GM23338 (cell line): ENCODE data around the gene HAPLN3. TPM values are rescaled to one million over a fixed set of nuclear protein-coding genes. Genes with fewer than 3 reads are reported as not detected.

ENCODE experiments used
- ATAC-seq: fragments of 200-7000 bp; cut with Tn5 transposase; 3 replicates; pipeline ENCODE4 v1.9.1; 2020
- DNase-seq: peaks from one replicate; pipeline ENCODE4 v3.0.0-alpha.2; 2015; ENCODE audit warnings: low spot score
- H2AFZ ChIP-seq: fragments of 200-600 bp; sonication (generic); 2 replicates; pipeline ENCODE4 v1.8.0; 2016; ENCODE audit warnings: antibody characterized with exemption, mild to moderate bottlenecking, moderate library complexity
- H3F3A ChIP-seq: fragments of 200-600 bp; sonication (generic); replicated peaks from 2 replicates; pipeline ENCODE4 v1.8.0; 2017; ENCODE audit warnings: antibody characterized with exemption, mixed run types, low read depth
- H3K27ac ChIP-seq: fragments of 200-600 bp; sonication (generic); 2 replicates; pipeline ENCODE4 v1.6.1; 2016; ENCODE audit warnings: low read depth
- H3K27me3 ChIP-seq: fragments of 200-600 bp; sonication (generic); 2 replicates; pipeline ENCODE4 v1.8.0; 2016; ENCODE audit warnings: mild to moderate bottlenecking, mixed run types, moderate library complexity; ENCODE audit not compliant: insufficient read depth
- H3K36me3 ChIP-seq: fragments of 200-600 bp; sonication (generic); 2 replicates; pipeline ENCODE4 v1.8.0; 2016; ENCODE audit warnings: mild to moderate bottlenecking; ENCODE audit not compliant: insufficient read depth
- H3K4me1 ChIP-seq: fragments of 200-600 bp; sonication (generic); 2 replicates; pipeline ENCODE4 v1.8.0; 2016; ENCODE audit warnings: mild to moderate bottlenecking, moderate library complexity; ENCODE audit not compliant: insufficient read depth
- H3K4me2 ChIP-seq: fragments of 200-600 bp; sonication (generic); 2 replicates; pipeline ENCODE4 v1.7.1; 2017; ENCODE audit warnings: mixed run types
- H3K4me3 ChIP-seq: fragments of 200-600 bp; sonication (generic); 2 replicates; pipeline ENCODE4 v1.6.1; 2016; ENCODE audit warnings: mixed run types
- H3K79me2 ChIP-seq: fragments of 200-600 bp; sonication (generic); replicated peaks from 2 replicates; pipeline ENCODE4 v1.8.0; 2017; ENCODE audit warnings: mild to moderate bottlenecking; ENCODE audit not compliant: insufficient read depth
- H3K9me2 ChIP-seq: fragments of 200-600 bp; sonication (generic); 2 replicates; pipeline ENCODE4 v1.8.0; 2017; ENCODE audit not compliant: insufficient read depth
- H4K20me1 ChIP-seq: fragments of 200-600 bp; sonication (generic); replicated peaks from 2 replicates; pipeline ENCODE4 v1.8.0; 2017; ENCODE audit warnings: mild to moderate bottlenecking; ENCODE audit not compliant: insufficient read depth
- H3K27ac Mint-ChIP-seq: 2 replicates; pipeline ENCODE4 v1.8.0; 2020; ENCODE audit warnings: inconsistent platforms, mild to moderate bottlenecking, moderate library complexity, mixed read lengths
- H3K27me3 Mint-ChIP-seq: 3 replicates; pipeline ENCODE4 v1.8.0; 2022; ENCODE audit warnings: low read depth, mild to moderate bottlenecking, moderate library complexity, mixed read lengths, inconsistent platforms; ENCODE audit not compliant: insufficient read depth, poor library complexity
- H3K36me3 Mint-ChIP-seq: 3 replicates; pipeline ENCODE4 v1.8.0; 2021; ENCODE audit warnings: low read depth, mild to moderate bottlenecking, inconsistent platforms, moderate library complexity, mixed read lengths
- H3K4me1 Mint-ChIP-seq: 3 replicates; pipeline ENCODE4 v1.8.0; 2020; ENCODE audit warnings: mild to moderate bottlenecking, inconsistent platforms, mixed read lengths
- H3K4me3 Mint-ChIP-seq: 3 replicates; pipeline ENCODE4 v1.8.0; 2021; ENCODE audit warnings: moderate library complexity, mild to moderate bottlenecking, inconsistent platforms, mixed read lengths
- H3K9me3 Mint-ChIP-seq: 3 replicates; pipeline ENCODE4 v1.8.0; 2020; ENCODE audit warnings: moderate library complexity, mild to moderate bottlenecking, inconsistent platforms, mixed read lengths
- CREB1 ChIP-seq: fragments of 250-450 bp; sonication (Bioruptor Pico); IDR thresholded peaks from 2 replicates; pipeline ENCODE4 v1.5.0; 2020; ENCODE audit warnings: low read depth, mild to moderate bottlenecking, moderate library complexity
- EZH2 ChIP-seq: fragments of 200-600 bp; sonication (generic); IDR thresholded peaks from one replicate; pipeline ENCODE4 v1.8.0; 2017; ENCODE audit warnings: antibody characterized with exemption, mild to moderate bottlenecking, low read depth; ENCODE audit not compliant: unreplicated experiment
- EZH2phosphoT487 ChIP-seq: fragments of 200-600 bp; sonication (generic); IDR thresholded peaks from one replicate; pipeline ENCODE4 v1.8.1; 2018; ENCODE audit warnings: antibody characterized with exemption; ENCODE audit not compliant: unreplicated experiment
- NANOG ChIP-seq: IDR thresholded peaks from 2 replicates; pipeline ENCODE4 v1.6.1; 2016; ENCODE audit warnings: antibody characterized with exemption, borderline replicate concordance
- POLR2AphosphoS5 ChIP-seq: IDR thresholded peaks from 2 replicates; pipeline ENCODE4 v1.6.1; 2016; ENCODE audit warnings: antibody characterized with exemption, low read depth
- STAT1 ChIP-seq: IDR thresholded peaks from one replicate; pipeline ENCODE4 v1.6.1; 2016; ENCODE audit warnings: antibody characterized with exemption; ENCODE audit not compliant: unreplicated experiment
- ZNF331 ChIP-seq: fragments of 250-450 bp; sonication (Bioruptor Pico); IDR thresholded peaks from 2 replicates; pipeline ENCODE4 v1.5.0; 2020; ENCODE audit warnings: low read depth, mild to moderate bottlenecking, moderate library complexity
- polyA plus RNA-seq: library from polyadenylated mRNA; unstranded; fragments of >200 nt; fragmentation: Nextera tagmentation; extraction: Ambion mirVana; gene quantifications from 2 replicates; pipeline ENCODE4 v1.2.1, GENCODE V29; 2016
- total RNA-seq: library from RNA; depleted of rRNA; stranded (reverse); fragments of >200 nt; shearing (Covaris generic); gene quantifications from 2 replicates; pipeline ENCODE4 v1.2.3, GENCODE V29; 2014
- TF ChIP-seq, protein P1 (sequence below), 2 experiments: fragments of 200-600 bp in 1 of 2; sonication (generic) in 1 of 2; conservative IDR thresholded peaks; 2 replicates each; pipeline versions ENCODE4 v1.5.1 to v1.6.1; 2016 to 2017; ENCODE audit warnings: antibody characterized with exemption in 2 of 2, low read depth in 2 of 2, mild to moderate bottlenecking in 2 of 2, moderate library complexity in 1 of 2
- TF ChIP-seq, protein P2 (sequence below): fragments of 250-450 bp; sonication (Bioruptor Pico); IDR thresholded peaks from 2 replicates; pipeline ENCODE4 v1.5.0; 2020; ENCODE audit warnings: mild to moderate bottlenecking, moderate library complexity
- TF ChIP-seq, protein P3 (sequence below): IDR thresholded peaks from 2 replicates; pipeline ENCODE4 v1.6.1; 2016; ENCODE audit warnings: antibody characterized with exemption

The HAPLN3 gene
- total and polyA plus RNA-seq, 2 experiments from 2014 or later = 22.7 to 62.6 TPM

DNA sequence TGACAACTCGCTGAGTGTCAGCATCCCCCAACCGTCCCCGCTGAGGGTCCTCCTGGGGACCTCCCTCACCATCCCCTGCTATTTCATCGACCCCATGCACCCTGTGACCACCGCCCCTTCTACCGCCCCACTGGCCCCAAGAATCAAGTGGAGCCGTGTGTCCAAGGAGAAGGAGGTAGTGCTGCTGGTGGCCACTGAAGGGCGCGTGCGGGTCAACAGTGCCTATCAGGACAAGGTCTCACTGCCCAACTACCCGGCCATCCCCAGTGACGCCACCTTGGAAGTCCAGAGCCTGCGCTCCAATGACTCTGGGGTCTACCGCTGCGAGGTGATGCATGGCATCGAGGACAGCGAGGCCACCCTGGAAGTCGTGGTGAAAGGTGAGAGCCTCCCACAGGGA lies 56.7 kb downstream of the HAPLN3 start:
- Histone ChIP-seq H3K27me3 (no peaks in the 10 kb centered on the region), H3F3A (no peaks in the 10 kb centered on the region), H3K4me2 (no peak overlapping the region), H3K36me3 (no peaks in the 10 kb centered on the region), H2AFZ (no peak overlapping the region), H3K9me2 (no peaks in the 10 kb centered on the region), H3K27ac (no peak overlapping the region), H3K79me2 (no peaks in the 10 kb centered on the region), H3K4me3 (no peak overlapping the region), H3K4me1 (peaks cover 6% of the 10 kb centered on the region; the same call in 1 of the 2 replicates), H4K20me1 (no peaks in the 10 kb centered on the region)
- Mint-ChIP-seq H3K9me3 (no peaks in the 10 kb centered on the region; the same call in 2 of the 3 replicates), H3K4me3 (no peak overlapping the region), H3K27ac (no peak overlapping the region), H3K36me3 (no peaks in the 10 kb centered on the region), H3K27me3 (peaks cover 6% of the 10 kb centered on the region), H3K4me1 (peaks cover 3% of the 10 kb centered on the region; the same call in 2 of the 3 replicates)
- DNase-seq = peak; percentile 39
- peak; percentile 16; the same call in 2 of the 3 replicates for ATAC-seq
- TF ChIP-seq EZH2 = no peak
- TF ChIP-seq, protein P1, sequence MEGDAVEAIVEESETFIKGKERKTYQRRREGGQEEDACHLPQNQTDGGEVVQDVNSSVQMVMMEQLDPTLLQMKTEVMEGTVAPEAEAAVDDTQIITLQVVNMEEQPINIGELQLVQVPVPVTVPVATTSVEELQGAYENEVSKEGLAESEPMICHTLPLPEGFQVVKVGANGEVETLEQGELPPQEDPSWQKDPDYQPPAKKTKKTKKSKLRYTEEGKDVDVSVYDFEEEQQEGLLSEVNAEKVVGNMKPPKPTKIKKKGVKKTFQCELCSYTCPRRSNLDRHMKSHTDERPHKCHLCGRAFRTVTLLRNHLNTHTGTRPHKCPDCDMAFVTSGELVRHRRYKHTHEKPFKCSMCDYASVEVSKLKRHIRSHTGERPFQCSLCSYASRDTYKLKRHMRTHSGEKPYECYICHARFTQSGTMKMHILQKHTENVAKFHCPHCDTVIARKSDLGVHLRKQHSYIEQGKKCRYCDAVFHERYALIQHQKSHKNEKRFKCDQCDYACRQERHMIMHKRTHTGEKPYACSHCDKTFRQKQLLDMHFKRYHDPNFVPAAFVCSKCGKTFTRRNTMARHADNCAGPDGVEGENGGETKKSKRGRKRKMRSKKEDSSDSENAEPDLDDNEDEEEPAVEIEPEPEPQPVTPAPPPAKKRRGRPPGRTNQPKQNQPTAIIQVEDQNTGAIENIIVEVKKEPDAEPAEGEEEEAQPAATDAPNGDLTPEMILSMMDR (conservative IDR thresholded peaks at IDR 0.05; ENCODE audit: low read depth in 2 of 2) = peak in 1 of 2 experiments; percentile 57; a peak in 2 of 4 replicates

DNA sequence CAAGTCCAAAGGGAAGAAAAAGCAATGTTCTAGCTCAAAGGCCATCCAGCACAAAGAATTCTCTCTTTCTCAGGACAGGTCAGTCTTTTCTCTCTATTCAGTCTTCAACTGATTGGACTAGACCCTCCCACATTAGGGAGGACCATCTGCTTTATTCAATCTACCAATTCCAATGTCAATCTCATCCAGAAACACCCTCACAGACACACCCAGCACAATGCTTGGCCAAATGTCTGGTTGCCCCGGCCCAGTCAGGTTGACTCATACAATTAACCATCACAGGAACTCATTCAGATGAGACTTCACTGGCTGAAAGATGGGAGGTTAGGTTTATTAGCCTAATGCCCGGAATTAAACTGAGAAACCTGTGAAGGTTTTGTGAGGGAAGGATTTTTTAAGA lies 59.7 kb downstream of the HAPLN3 start:
- Histone ChIP-seq H3K4me1 (peaks cover 6% of the 10 kb centered on the region; the same call in 1 of the 2 replicates), H2AFZ (no peak overlapping the region), H3K4me2 (no peak overlapping the region), H4K20me1 (no peaks in the 10 kb centered on the region), H3K4me3 (no peak overlapping the region), H3F3A (no peaks in the 10 kb centered on the region), H3K27me3 (no peaks in the 10 kb centered on the region), H3K27ac (no peak overlapping the region), H3K9me2 (no peaks in the 10 kb centered on the region), H3K79me2 (no peaks in the 10 kb centered on the region), H3K36me3 (no peaks in the 10 kb centered on the region)
- peaks cover 3% of the 10 kb centered on the region; the same call in 2 of the 3 replicates for H3K4me1 Mint-ChIP-seq
- no peak for DNase-seq
- no peak for ATAC-seq
- H3K27ac Mint-ChIP-seq = no peak overlapping the region
- no peak overlapping the region for H3K4me3 Mint-ChIP-seq
- no peaks in the 10 kb centered on the region; the same call in 2 of the 3 replicates for H3K9me3 Mint-ChIP-seq
- peaks cover 9% of the 10 kb centered on the region for H3K27me3 Mint-ChIP-seq
- no peaks in the 10 kb centered on the region for H3K36me3 Mint-ChIP-seq
- TF ChIP-seq STAT1 (no peak), EZH2phosphoT487 (no peak), EZH2 (no peak), POLR2AphosphoS5 (no peak), ZNF331 (CRISPR knock-in tag) (no peak), NANOG (no peak), CREB1 (CRISPR knock-in tag) (no peak)
- TF ChIP-seq, protein P1 (conservative IDR thresholded peaks at IDR 0.05; ENCODE audit: low read depth in 2 of 2) = no peak
- TF ChIP-seq, protein P2, sequence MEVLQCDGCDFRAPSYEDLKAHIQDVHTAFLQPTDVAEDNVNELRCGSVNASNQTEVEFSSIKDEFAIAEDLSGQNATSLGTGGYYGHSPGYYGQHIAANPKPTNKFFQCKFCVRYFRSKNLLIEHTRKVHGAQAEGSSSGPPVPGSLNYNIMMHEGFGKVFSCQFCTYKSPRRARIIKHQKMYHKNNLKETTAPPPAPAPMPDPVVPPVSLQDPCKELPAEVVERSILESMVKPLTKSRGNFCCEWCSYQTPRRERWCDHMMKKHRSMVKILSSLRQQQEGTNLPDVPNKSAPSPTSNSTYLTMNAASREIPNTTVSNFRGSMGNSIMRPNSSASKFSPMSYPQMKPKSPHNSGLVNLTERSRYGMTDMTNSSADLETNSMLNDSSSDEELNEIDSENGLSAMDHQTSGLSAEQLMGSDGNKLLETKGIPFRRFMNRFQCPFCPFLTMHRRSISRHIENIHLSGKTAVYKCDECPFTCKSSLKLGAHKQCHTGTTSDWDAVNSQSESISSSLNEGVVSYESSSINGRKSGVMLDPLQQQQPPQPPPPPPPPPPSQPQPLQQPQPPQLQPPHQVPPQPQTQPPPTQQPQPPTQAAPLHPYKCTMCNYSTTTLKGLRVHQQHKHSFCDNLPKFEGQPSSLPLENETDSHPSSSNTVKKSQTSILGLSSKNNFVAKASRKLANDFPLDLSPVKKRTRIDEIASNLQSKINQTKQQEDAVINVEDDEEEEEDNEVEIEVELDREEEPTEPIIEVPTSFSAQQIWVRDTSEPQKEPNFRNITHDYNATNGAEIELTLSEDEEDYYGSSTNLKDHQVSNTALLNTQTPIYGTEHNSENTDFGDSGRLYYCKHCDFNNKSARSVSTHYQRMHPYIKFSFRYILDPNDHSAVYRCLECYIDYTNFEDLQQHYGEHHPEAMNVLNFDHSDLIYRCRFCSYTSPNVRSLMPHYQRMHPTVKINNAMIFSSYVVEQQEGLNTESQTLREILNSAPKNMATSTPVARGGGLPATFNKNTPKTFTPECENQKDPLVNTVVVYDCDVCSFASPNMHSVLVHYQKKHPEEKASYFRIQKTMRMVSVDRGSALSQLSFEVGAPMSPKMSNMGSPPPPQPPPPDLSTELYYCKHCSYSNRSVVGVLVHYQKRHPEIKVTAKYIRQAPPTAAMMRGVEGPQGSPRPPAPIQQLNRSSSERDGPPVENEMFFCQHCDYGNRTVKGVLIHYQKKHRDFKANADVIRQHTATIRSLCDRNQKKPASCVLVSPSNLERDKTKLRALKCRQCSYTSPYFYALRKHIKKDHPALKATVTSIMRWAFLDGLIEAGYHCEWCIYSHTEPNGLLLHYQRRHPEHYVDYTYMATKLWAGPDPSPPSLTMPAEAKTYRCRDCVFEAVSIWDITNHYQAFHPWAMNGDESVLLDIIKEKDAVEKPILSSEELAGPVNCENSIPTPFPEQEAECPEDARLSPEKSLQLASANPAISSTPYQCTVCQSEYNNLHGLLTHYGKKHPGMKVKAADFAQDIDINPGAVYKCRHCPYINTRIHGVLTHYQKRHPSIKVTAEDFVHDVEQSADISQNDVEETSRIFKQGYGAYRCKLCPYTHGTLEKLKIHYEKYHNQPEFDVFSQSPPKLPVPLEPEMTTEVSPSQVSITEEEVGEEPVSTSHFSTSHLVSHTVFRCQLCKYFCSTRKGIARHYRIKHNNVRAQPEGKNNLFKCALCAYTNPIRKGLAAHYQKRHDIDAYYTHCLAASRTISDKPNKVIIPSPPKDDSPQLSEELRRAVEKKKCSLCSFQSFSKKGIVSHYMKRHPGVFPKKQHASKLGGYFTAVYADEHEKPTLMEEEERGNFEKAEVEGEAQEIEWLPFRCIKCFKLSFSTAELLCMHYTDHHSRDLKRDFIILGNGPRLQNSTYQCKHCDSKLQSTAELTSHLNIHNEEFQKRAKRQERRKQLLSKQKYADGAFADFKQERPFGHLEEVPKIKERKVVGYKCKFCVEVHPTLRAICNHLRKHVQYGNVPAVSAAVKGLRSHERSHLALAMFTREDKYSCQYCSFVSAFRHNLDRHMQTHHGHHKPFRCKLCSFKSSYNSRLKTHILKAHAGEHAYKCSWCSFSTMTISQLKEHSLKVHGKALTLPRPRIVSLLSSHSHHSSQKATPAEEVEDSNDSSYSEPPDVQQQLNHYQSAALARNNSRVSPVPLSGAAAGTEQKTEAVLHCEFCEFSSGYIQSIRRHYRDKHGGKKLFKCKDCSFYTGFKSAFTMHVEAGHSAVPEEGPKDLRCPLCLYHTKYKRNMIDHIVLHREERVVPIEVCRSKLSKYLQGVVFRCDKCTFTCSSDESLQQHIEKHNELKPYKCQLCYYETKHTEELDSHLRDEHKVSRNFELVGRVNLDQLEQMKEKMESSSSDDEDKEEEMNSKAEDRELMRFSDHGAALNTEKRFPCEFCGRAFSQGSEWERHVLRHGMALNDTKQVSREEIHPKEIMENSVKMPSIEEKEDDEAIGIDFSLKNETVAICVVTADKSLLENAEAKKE (CRISPR knock-in tag) = no peak
- TF ChIP-seq, protein P3, sequence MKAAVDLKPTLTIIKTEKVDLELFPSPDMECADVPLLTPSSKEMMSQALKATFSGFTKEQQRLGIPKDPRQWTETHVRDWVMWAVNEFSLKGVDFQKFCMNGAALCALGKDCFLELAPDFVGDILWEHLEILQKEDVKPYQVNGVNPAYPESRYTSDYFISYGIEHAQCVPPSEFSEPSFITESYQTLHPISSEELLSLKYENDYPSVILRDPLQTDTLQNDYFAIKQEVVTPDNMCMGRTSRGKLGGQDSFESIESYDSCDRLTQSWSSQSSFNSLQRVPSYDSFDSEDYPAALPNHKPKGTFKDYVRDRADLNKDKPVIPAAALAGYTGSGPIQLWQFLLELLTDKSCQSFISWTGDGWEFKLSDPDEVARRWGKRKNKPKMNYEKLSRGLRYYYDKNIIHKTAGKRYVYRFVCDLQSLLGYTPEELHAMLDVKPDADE = no peak
